Stimulated activated CD8-positive, alpha-beta memory T cell treated with anti-CD3 and anti-CD28 coated beads, Interleukin-12 subunit alpha, Interleukin-12 subunit beta, amount 100 ng/mL, for 4 hours (primary cell): ENCODE results near the gene CAB39L.

Experiments
- DNase-seq: peaks from one replicate; pipeline ENCODE4 v3.0.0-alpha.2; 2020; ENCODE audit warnings: low read depth

The CAB39L gene

DNA sequence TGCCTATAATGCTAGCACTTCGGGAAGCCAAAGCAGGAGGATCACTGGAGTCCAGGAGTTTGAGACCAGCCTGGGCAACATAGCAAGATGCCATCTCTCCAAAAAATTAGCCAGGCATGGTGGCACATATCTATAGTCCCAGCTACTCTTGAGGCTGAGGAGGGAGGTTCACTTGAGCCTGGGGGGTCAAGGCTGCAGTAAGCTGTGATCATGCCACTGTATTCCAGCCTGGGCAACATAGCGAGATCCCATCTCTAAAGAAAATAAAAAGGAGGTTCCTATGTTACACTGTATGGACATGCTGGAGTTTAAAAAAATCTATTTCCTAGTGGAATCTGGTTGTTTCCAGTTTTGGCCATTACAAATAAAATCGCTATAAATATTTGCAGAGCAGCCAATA, 2.6 kb downstream of the CAB39L start:
- DNase-seq: no peak

DNA sequence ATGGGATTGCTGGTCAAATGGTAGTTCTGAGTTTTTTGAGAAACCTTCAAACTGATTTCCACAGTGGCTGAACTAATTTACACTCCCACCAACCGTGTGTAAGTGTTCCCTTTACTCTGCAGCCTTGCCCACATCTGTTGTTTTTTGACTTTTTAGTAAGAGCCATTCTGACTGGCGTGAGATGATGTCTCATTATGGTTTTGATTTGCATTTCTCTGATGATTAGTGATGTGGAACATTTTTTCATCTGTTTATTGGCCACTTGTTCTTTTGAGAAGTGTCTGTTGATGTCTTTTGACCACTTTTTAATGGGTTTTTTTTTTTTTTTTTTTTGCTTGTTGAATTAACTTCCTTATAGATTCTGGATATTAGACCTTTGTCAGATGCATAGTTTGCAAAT, 4.3 kb downstream of the CAB39L start:
- DNase-seq: no peak

DNA sequence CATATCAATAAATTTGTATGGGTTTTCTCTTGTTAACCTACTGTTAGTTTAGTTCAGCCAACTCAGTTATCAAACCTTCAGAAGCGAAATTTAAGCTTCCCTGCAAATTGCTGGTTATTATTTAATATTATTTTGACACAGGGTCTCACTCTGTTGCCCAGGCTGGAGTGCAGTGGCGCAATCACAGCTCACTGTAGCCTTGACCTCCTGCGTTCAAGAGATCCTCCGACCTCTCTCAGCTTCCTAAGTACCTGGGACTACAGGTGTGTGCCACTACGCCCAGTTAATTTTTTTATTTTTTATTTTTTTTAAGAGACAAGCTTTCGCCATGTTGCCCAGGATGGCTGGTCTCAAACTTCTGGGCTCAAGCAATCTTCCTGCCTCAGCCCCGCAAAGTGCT, 6.2 kb downstream of the CAB39L start:
- DNase-seq: no peak

DNA sequence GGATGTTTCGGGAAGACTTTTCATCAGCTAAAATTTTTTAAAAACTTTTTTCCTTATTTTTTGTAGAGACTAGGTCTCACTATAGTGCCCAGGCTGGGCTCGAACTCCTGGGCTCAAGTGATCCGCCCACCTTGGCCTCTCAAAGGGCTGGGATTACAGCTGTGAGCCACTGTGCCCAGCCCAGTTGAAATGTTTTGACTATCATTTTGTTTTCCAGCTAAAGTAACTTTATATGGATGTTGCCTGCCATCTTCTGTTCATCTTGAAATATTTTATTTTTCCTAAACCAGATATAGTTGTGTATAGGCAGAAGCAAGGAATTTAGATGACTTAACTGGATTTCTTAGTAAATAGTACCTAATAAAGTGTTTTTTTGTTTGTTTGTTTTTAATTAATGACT, 7.0 kb downstream of the CAB39L start:
- DNase-seq: no peak

DNA sequence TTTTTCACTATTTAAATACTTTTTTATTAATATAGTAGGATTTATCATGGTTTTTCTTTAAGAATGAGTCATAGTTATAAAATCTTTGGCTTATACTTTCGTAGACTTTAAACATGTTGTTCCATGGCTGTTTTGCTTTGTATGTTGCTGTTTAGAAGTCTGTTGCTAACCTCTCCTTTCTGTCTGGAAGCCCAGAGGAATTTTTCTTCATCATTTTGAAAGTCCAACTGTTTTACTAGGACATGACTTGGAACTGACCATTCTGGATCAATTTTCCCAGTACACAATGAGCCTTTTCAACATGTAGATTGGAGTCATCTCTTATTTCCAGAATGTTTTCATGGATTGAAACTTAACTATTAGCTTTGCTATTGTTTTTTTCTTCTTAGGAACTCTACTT, 7.9 kb downstream of the CAB39L start:
- no peak for DNase-seq

DNA sequence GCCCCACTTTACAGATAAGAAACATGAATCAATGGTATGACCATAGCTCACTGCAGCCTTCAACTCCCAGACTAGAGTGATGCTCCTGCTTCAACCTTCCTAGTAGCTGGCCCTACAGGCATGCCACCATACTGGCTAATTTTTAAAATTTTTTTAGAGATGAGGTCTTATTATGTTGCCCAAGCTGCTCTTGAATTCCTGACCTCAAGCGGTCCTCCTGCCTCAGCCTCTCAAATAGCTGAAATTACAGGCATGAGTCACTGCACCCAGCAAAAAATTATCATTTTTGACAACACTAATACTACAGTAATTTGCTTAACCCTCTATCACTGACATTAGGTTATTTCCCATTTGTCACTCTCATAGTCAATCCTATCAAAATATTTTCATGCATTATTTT, 14.7 kb downstream of the CAB39L start:
- no peak for DNase-seq

DNA sequence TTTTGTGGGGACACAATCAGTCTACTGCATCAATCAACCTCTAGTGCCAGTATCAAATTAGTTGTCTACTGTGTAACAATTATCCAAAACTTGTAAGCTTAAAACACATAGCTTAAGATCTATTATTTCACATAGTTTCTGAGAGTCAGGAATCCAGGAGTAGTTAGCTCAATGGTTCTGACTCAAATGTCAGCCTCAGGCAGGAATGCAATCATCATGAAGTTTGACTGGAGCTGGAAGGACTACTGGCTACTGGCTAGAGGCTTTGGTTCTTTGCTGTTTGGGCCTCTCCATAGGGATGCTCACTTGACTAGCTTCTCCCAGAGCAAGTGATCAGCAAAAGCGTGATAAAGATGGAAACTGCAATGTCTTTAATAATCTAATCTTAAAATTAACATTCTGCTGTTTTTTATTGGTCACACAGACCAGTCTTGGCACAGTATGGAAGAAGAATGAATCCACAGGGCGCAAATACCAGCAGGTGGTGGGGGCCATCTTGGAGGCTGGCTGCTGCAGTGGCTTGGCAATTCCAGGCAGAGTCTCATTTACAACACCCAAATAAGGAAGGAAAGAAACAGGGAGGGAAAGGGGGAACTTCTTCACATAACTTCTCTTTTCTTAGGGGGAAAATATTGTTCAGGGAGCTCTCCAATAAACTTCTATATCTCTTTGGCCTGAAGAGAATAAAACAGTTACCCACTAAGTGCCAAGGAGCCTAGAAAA, 15.7 kb downstream of the CAB39L start:
- DNase-seq: no peak

DNA sequence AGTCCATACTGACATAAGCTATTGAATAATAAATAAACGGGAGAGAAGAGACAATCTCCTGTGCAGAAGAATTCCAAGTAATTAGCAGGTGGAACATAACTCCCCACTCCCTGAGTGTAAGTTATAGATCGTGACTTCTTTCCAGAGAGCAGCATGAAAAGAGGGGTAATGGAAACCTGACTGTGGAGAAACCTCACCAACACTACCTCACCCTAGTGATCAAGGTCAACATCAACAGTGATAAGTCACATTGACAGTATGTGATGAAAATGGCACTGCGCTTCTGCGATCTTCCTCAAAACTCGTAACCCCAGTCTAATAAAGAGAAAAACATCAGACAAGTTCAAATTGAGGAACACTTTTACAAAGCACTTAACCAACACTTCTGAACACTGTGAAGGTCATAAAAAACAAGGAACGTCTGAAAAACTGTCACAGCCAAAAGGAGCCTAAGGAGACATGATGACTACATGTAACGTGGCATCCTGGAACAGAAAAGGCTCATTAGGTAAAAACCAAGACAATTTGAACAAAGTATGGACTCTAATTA, 19.8 kb downstream of the CAB39L start:
- no peak for DNase-seq

DNA sequence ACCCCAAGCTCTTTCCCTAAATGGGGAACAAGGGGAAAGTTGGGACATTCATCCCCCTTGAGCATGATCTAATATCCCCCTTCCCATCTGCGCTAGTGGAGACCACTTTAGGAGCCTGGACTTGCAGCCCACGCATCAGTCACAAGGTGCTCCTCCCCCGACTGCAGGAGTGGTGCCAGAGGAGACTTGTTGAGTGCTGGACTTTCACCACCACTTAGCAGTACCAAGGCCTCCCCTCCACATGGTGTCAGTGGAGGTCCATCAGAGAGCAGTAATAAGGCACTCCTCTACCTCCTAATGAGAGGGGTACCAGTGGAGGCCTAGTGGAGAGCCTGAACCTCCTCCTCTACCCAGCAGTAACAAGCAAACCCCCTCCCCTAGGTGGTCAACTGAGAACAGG, 22.5 kb downstream of the CAB39L start:
- no peak for DNase-seq

DNA sequence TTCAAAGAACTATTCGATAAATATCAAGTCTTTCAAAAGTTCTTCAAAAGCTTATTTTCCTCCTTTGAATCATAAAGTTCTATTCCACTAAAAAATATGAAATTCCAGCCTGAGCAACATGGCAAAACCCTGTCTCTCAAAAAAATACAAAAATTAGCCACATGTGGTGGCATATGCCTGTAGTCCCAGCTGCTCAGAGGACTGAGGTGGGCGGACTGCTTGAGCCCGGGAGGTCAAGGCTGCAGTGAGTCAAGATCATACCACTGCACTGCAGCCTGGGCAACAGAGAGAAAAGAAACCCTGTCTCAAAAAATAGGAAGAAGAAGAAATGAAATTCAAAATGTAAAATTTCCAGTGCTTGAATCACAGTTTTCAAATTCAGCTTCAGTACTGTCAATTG, 24.6 kb downstream of the CAB39L start:
- DNase-seq: no peak

DNA sequence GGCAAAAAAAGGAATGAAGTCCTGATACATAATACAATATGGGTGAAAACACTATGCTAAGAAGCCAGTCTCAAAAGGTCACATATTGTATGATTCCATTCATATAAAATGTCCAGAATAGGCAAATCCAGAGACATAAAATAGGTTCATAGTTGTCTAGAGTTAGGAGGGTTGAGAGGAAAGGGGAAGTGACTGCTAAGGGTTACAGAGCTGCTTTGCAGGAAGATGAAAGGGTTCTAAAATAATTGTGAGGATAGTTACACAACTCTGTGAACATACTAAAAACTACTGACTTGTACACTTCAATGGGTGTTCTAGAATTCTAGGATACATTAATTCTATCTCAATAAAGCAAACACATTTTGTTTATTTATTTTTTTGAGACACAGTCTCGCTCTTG, 25.7 kb downstream of the CAB39L start:
- DNase-seq: no peak

DNA sequence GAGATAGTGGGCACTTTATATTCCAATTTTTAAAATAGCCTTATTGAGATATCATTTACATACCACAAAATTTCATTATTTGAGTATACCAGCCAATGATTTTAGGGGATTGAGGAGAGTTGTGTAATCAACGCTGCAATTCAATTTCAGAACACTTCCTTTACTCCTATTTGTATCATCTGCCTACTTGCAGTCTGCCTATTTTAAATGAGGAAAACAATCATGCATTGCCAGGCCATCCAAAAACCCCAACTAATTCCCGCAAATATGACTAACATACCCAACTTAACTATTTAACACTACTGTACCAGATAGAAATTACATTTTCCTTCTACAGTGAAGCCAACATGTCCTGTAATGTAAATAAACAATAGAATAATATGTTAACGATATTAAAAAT, 26.7 kb downstream of the CAB39L start:
- no peak for DNase-seq

DNA sequence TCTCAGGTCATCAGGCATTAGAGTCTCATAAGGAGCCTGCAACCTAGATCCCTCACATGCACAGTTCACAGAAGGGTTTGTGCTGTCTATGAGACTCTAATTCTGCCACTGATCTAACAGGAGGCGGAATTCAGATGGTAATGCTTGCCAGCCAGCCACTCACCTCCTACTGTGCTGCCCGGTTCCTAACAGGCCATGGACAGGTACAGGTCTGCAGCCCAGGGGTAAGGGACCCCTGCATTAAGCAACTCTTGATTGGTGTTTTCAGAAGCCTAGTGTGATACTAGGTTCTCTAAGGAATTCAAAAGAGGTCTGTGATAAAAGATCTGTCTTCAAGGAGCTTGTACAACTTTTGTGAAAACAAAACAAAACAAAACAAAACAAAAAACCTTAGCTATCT, 31.1 kb downstream of the CAB39L start:
- DNase-seq: no peak

DNA sequence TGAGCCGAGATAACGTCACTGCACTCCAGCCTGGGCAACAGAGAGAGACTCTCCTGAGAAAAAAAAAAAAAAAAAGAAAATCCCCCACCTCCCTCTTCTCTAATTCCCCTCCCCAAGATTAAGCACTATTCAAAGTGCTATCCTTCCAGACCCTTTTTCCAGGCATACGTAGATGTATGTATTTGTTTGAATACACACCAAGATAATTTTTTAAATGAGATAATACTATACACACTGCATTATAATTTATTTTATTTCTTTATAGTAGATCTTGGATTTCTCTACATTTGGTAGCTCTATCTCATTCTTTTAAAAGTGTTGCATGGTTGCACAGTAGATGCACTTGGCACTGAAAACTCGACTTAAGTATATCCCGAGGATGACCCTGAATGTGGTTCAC, 32.5 kb downstream of the CAB39L start:
- DNase-seq: no peak

DNA sequence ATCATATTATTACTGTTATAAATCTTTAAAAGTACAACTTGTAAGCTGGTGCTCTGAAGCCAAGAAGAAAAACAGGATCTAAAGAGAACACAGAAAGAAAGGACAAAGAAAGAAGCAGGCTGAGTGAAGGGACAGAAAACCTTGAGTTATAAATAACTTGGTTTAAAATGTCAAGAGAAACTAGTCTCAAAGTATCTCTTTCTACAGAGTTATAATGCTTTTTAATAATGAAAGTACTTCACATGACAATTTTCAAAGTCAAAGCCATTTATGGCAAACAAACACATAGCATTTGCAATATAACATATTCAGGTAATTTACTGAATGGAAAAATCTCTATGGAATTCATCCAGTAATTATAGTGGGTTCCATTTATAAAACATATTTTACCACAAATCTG, 33.4 kb downstream of the CAB39L start:
- DNase-seq: no peak

DNA sequence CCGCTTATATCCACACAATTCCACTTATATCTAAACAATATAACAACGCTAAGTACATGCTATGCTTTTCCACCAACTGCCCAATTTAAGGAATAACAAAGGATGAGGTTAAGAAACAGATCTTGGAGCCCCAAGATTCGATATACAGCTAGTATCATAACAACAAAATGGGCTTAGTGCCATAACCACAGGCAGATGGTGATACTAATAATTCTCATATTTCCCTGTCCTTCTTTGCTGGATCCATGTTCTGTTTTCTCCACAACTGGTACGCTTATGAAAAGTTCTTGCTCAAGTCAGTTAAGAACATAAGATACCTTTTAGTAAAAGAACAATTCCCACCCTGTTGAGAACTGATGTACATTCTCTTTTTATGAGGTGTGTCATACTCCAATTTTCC, 33.9 kb downstream of the CAB39L start:
- DNase-seq: no peak

DNA sequence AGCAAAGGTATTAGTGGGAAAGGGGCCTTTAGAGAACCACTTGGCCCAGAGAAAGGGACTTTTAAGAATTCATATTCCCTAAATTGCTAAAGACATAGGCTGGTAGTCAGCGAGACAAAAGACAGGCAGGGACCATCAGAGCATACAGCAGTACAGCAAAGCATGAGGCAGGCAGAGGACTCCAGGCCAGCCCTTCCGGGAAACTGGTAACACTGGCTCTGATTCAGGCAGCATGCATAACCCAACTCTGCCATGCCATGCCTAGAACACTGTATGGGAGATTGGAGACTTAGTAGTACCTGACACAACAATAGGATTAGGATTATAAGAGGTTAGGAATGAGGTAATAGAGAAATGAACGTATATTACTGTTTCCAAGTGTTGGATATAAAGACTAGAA, 34.9 kb downstream of the CAB39L start:
- DNase-seq: no peak

DNA sequence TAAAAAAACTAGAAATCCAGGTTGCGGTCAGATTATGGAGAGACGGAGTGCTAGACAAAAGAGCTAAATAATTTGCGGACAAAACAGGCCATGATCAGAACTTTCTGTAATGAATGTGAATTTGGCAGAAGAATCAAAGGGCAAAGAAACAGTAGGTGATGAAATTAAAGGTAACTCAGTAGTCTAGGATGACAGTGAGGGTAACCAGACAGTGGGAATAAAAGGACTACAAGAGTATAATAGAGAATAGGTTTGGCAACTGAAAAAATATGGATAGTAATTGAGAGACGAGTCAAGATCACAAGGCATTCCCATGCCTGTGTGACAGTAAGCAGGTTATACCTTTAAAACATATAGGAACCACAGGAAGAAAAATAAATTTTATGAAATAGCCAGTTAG, 35.9 kb downstream of the CAB39L start:
- DNase-seq: no peak

DNA sequence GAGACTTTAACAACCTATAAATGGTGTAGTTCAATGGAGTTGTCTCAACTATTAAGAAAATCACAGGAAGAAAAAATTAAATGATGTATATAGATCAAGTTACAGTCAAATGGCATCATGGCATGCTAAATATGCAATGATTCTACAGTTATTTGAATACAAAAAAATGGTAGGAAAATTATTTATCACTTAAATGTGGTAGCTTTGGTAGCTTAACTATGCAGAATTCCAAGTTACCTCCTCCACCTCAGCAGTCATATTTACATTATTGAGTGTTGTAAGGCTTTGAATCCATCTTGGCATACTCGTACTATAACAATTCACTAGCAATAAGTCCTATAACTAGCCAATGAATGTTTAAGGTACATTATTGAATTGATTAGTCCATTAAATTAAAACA, 36.8 kb downstream of the CAB39L start:
- no peak for DNase-seq

DNA sequence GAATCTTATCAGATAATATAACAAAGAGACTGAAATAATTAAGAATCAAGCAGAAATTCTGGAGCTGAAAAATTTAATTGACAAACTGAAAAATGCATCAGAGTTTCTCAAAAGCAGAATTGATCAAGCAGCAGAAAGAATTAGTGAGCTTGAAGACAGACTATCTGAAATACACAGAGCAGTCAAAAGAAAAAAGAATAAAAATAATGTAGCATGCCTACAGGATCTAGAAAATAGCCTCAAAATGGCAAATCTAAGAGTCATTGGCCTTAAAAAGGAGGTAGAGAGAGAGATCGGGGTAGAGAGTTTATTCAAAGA, 39.2 kb downstream of the CAB39L start:
- no peak for DNase-seq

DNA sequence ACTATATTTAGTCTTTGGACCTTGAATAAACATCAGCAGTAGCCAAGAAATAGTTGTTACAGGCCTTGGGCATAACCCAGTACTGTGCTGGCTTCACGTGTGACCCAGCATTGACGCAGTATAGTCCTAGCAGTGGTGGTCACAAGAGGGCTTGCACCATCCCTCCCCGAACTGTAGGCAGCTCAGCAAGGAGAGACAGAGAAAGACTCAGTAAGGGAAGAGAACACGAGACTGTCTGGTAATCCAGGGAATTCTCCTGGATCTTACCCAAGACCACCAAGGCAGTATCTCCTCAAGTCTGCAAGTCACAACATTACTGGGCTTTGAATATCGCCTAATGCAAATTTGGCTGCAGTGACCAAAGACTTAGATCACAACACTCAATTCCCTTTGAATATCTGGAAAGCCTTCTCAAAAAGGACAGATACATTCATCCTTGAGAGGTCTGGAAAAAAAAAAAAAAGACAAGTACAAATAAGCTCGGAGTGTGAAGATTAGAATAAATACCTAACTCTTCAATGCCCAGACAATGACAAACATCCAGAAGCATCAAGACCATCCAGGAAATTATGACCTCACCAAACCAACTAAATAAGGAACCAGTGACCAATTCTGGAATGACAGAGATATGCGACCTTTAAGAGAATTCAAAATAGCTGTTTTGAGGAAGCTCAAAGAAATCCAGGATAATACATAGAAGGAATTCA, 39.7 kb downstream of the CAB39L start:
- DNase-seq: no peak

DNA sequence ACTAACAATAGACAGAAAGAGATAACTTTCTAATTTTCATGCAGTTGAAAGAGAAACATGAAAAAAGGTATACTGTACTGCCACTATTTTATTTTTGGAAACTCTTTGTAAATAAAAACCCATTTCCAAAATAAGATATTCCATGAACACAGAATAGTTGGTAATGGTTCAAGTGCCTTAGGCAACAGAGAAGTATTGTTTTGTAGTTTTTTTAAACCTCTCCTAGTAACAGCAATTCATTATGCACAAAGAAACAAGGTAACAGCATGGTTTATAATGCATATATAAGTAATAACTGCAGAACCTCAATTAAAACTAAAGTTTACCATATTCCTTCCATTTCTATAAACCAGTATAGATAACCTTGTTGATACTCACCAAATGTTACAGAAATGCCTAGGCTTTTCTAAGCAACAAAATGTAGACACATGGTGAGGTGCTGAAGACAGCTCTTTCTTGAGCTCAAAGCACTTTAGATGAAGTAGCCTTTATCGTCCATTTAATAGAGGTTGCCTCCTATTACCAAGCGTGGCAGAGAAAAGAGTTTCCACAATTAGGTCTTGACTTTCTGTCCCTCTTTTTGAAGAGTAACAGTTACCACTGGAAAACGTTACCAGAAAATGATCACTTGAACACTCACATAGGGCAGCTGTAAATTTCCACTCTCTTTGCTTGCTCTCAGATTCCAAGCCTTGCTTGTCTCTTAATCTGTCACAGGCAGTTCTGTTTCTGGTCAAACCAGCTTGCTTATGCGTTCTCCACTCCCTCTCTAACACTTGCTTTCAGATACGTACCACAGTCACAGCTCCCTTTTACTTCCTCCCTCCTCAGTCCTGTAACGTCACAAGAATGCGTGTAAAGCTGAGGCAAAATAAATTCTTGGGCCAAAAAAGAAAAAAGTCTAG, 42.9 kb downstream of the CAB39L start:
- no peak for DNase-seq
